HG02571 (cell line): ENCODE results near the gene ATXN1.
A peak's percentile ranks its signal among the peaks of the same experiment; 100 is the strongest.
"Not testable (repeated sequence)": the region's sequence is repeated elsewhere in the genome, so short reads cannot be mapped to it uniquely, and the experiment has no call there.

Experiments
- ATAC-seq: cut with Tn5 transposase; IDR thresholded peaks from one replicate; pipeline ENCODE4 v1.9.1; 2021; ENCODE audit warnings: mild to moderate bottlenecking, moderate library complexity; ENCODE audit not compliant: unreplicated experiment

ATXN1 gene

GRCh38 chr6:16760516-16761470 is at the start of gene ATXN1:
ATXN1 (minus strand) TSS chr6:16761460.
- ATAC-seq: peak; percentile 4

- no peak for ATAC-seq
These were observed 49.2 kb upstream of the ATXN1 start for GRCh38 chr6:16810411-16810810.

GRCh38 chr6:16809753-16810358 is 48.6 kb upstream of the ATXN1 start:
- ATAC-seq: no peak

GRCh38 chr6:16807956-16808355 is 46.7 kb upstream of the ATXN1 start:
- ATAC-seq: no peak

- ATAC-seq: no peak
These were observed 45.1 kb upstream of the ATXN1 start for GRCh38 chr6:16806363-16806762.

GRCh38 chr6:16805243-16805950 is 44.1 kb upstream of the ATXN1 start:
- no peak for ATAC-seq

GRCh38 chr6:16804546-16805242 is 43.4 kb upstream of the ATXN1 start:
- no peak for ATAC-seq

- ATAC-seq: no peak
These were observed 42.3 kb upstream of the ATXN1 start for GRCh38 chr6:16803294-16804200.

- no peak for ATAC-seq
These were observed 40.8 kb upstream of the ATXN1 start for GRCh38 chr6:16802071-16802470.

- ATAC-seq: no peak
These were observed 39.7 kb upstream of the ATXN1 start for GRCh38 chr6:16800942-16801341.

- no peak for ATAC-seq
These were observed 39.1 kb upstream of the ATXN1 start for GRCh38 chr6:16800341-16800740.

GRCh38 chr6:16799279-16800193 is 38.3 kb upstream of the ATXN1 start:
- ATAC-seq: no peak

- no peak for ATAC-seq
These were observed 32.7 kb upstream of the ATXN1 start for GRCh38 chr6:16793828-16794412.

GRCh38 chr6:16789329-16790038 is 28.2 kb upstream of the ATXN1 start:
- ATAC-seq: no peak

- ATAC-seq: no peak
These were observed 25.9 kb upstream of the ATXN1 start for GRCh38 chr6:16787128-16787682.

- ATAC-seq: no peak
These were observed 24.2 kb upstream of the ATXN1 start for GRCh38 chr6:16785496-16785895.

- not testable (repeated sequence) for ATAC-seq
These were observed 23.7 kb upstream of the ATXN1 start for GRCh38 chr6:16784957-16785356.
